ENCODE data around the gene ZNF219. TPM values are rescaled to one million over a fixed set of nuclear protein-coding genes. Genes with fewer than 3 reads are reported as not detected.

Gene ZNF219
- total RNA-seq, 1 experiment from 2014 or later = 6.0 TPM

DNA sequence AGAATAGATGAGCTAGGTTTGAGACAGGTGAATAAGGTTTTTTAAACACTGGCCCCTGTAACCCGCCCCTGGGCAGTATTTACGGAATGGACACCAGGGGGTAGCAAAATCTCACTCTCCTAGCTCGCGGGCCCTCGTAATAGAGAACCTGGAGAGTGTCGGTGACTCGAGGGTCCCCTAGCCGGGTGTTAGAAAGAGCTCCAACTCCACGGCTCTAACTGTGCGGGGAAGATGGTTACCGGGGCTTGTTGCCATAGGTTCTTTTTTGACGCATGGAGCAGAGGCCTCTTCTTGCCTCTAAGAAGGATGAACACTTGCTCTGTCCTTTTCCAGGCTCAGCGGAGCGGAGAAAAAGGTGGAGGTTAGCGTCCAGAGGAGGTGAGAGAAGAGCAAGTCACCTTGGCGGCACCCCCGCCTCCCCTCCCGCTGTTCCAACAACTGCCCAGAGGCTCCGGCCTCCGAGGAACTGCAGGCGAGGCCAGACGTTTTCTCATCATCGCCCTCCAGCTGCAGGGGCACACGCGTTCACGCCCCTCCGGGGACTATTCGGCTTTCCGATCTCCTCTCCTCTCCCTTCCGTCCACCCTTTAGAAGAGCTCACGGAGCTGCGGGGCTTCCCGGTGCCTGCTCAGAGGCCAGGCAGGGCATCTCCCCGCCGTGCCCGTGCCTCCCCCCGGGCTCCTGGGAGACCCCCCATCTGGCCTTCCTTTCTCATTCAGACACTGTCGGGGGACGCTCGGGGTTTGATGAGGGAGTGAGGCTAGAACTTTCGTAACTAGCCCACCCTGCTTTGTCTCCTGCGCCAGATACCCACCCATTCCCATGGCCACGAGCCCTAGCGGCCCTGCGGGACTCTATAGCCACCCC, 29.7 kb downstream of the ZNF219 start:
- TF ChIP-seq EZH2phosphoT487 (IDR thresholded peaks at IDR 0.05; ENCODE audit: borderline replicate concordance, low read length) = no peak
- TF ChIP-seq, protein P1, sequence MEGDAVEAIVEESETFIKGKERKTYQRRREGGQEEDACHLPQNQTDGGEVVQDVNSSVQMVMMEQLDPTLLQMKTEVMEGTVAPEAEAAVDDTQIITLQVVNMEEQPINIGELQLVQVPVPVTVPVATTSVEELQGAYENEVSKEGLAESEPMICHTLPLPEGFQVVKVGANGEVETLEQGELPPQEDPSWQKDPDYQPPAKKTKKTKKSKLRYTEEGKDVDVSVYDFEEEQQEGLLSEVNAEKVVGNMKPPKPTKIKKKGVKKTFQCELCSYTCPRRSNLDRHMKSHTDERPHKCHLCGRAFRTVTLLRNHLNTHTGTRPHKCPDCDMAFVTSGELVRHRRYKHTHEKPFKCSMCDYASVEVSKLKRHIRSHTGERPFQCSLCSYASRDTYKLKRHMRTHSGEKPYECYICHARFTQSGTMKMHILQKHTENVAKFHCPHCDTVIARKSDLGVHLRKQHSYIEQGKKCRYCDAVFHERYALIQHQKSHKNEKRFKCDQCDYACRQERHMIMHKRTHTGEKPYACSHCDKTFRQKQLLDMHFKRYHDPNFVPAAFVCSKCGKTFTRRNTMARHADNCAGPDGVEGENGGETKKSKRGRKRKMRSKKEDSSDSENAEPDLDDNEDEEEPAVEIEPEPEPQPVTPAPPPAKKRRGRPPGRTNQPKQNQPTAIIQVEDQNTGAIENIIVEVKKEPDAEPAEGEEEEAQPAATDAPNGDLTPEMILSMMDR (conservative IDR thresholded peaks at IDR 0.05; ENCODE audit: low read depth, low read length) = peak; percentile 68
- ChIA-PET POLR2A (ENCODE audit: unreplicated experiment) (no interaction called here), CTCF (interaction anchor here (0.6 to 1.6 kb wide), 7 partner anchors 8 to 54 kb away, joined by 3 to 34 read pairs (median 4); no protein-coding TSS in a partner anchor)
- H3K36me3 ChIP-seq (ENCODE audit: low read depth, low read length) = no peaks in the 10 kb centered on the region
- H2AFZ ChIP-seq (ENCODE audit: low read length) = peak overlapping the region; percentile 63
- peak overlapping the region; percentile 93 for H3K4me2 ChIP-seq (ENCODE audit: low read length)
- H3K27me3 ChIP-seq (ENCODE audit: low read length) = peaks cover 60% of the 10 kb centered on the region
- BruUV-seq (replicated peaks) = no TSS peak
- H3K9me2 ChIP-seq (replicated peaks; ENCODE audit: low read length) = no peaks in the 10 kb centered on the region
- H3K79me2 ChIP-seq (ENCODE audit: low read length) = no peaks in the 10 kb centered on the region
- ATAC-seq (peak; percentile 59), DNase-seq (peak; percentile 61)
- intact Hi-C loops (cut with micrococcal nuclease) = loop anchor here (1.0 kb wide), 1 partner anchor 36 kb away; no protein-coding TSS in a partner anchor
- peaks cover 6% of the 10 kb centered on the region; the same call in 1 of the 2 replicates for H3K4me1 ChIP-seq (ENCODE audit: insufficient read depth, low read length)
- H3K9me3 ChIP-seq (ENCODE audit: low read length) = no peaks in the 10 kb centered on the region
- H3K9ac ChIP-seq (ENCODE audit: low read length) = no peak overlapping the region
- peak overlapping the region; percentile 72; the same call in 1 of the 2 replicates for H3K4me3 ChIP-seq (ENCODE audit: low read length)
- no peak overlapping the region for H3K27ac ChIP-seq (ENCODE audit: low read length)
- H4K20me1 ChIP-seq (ENCODE audit: low read length) = no peaks in the 10 kb centered on the region
- H3F3A ChIP-seq (ENCODE audit: low read length, unreplicated experiment) = no peaks in the 10 kb centered on the region

- Histone ChIP-seq H3K9me2 (replicated peaks; ENCODE audit: low read length) (no peaks in the 10 kb centered on the region), H3K27ac (ENCODE audit: low read length) (no peak overlapping the region), H3K79me2 (ENCODE audit: low read length) (no peaks in the 10 kb centered on the region), H3K4me3 (ENCODE audit: low read length) (no peak overlapping the region), H3F3A (ENCODE audit: low read length, unreplicated experiment) (no peaks in the 10 kb centered on the region), H3K4me2 (ENCODE audit: low read length) (no peak overlapping the region), H3K9ac (ENCODE audit: low read length) (no peak overlapping the region), H2AFZ (ENCODE audit: low read length) (no peak overlapping the region), H3K9me3 (ENCODE audit: low read length) (no peaks in the 10 kb centered on the region), H3K4me1 (ENCODE audit: insufficient read depth, low read length) (peaks cover 6% of the 10 kb centered on the region; the same call in 1 of the 2 replicates), H3K36me3 (ENCODE audit: low read depth, low read length) (no peaks in the 10 kb centered on the region), H4K20me1 (ENCODE audit: low read length) (no peaks in the 10 kb centered on the region), H3K27me3 (ENCODE audit: low read length) (peaks cover 68% of the 10 kb centered on the region)
- BruUV-seq (replicated peaks) = no TSS peak
- ATAC-seq (no peak), DNase-seq (peak; percentile 43)
- ChIA-PET CTCF (interaction anchor here (0.9 to 1.2 kb wide), 4 partner anchors 21 to 38 kb away, joined by 3 to 8 read pairs (median 4); no protein-coding TSS in a partner anchor), POLR2A (ENCODE audit: unreplicated experiment) (no interaction called here)
- intact Hi-C loops (cut with micrococcal nuclease) = no loop called here
- TF ChIP-seq EZH2 (IDR thresholded peaks at IDR 0.05; ENCODE audit: low read length, unreplicated experiment) = no peak
- TF ChIP-seq, protein P1 (conservative IDR thresholded peaks at IDR 0.05; ENCODE audit: low read depth, low read length) = peak; percentile 47
Measured at GRCh38 chr14:21066882-21067502, 31.5 kb downstream of the ZNF219 start.
